Globus pallidus (tissue), 1 donor: Measurements from ENCODE around the gene ROCK2.

ENCODE experiments used
- DNase-seq: peaks from one replicate; pipeline ENCODE4 v3.0.0-alpha.2; 2015; ENCODE audit warnings: low spot score

Gene ROCK2

GRCh38 chr2:11154016-11154922 is 190.2 kb downstream of the ROCK2 start:
- DNase-seq = no peak

- no peak for DNase-seq
Measured at GRCh38 chr2:11152591-11152990, 191.8 kb downstream of the ROCK2 start.

- DNase-seq = no peak
Measured at GRCh38 chr2:11147263-11147662, 197.2 kb downstream of the ROCK2 start.

- no peak for DNase-seq
Measured at GRCh38 chr2:11146076-11146475, 198.4 kb downstream of the ROCK2 start.

- no peak for DNase-seq
Measured at GRCh38 chr2:11145350-11145749, 199.1 kb downstream of the ROCK2 start.

GRCh38 chr2:11144738-11145079 is 199.7 kb downstream of the ROCK2 start:
- DNase-seq = no peak

GRCh38 chr2:11144077-11144737 is 200.2 kb downstream of the ROCK2 start:
- no peak for DNase-seq

GRCh38 chr2:11142987-11143386 is 201.4 kb downstream of the ROCK2 start:
- no peak for DNase-seq

- DNase-seq = no peak
Measured at GRCh38 chr2:11142330-11142729, 202.1 kb downstream of the ROCK2 start.

- DNase-seq = no peak
Measured at GRCh38 chr2:11141319-11141718, 203.1 kb downstream of the ROCK2 start.

- DNase-seq = no peak
Measured at GRCh38 chr2:11140492-11140891, 203.9 kb downstream of the ROCK2 start.

GRCh38 chr2:11134349-11134748 is 210.1 kb downstream of the ROCK2 start:
- no peak for DNase-seq

- DNase-seq = no peak
Measured at GRCh38 chr2:11133936-11134320, 210.5 kb downstream of the ROCK2 start.

GRCh38 chr2:11133238-11133935 is 211.0 kb downstream of the ROCK2 start:
- no peak for DNase-seq

GRCh38 chr2:11132036-11132671 is 212.3 kb downstream of the ROCK2 start:
- DNase-seq = no peak

- DNase-seq = no peak
Measured at GRCh38 chr2:11131166-11131920, 213.1 kb downstream of the ROCK2 start.
